ENCODE measurements around the gene ALK. TPM values are rescaled to one million over a fixed set of nuclear protein-coding genes. Genes with fewer than 3 reads are reported as not detected.

Gene ALK
- total and polyA plus RNA-seq, 10 of the 15 experiments (the other 5 are each of a cell fraction or from before 2014, with no cell fraction given): 0.11 TPM; not detected in 9

DNA sequence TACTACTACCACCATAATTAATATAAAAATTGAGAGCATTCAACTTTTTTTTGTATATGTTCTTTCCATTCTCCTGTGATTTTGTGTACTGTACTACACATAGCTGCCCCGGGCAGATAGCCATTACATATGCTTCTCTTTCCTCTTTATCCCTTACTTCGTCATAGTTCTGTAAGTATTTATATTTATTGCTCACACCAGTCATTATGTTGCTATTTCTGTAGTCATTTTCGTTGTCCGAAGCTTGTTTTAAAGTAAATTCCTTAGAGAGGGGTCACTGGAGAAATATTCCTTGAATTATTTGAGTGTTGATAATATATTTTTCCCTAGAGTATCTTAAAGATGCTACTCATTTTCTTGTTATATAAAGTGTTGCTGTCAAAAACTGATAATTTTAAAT is 662.2 kb downstream of the ALK start:
- no peak overlapping the region for H3K27ac ChIP-seq (ENCODE audit: control insufficient read depth, insufficient read depth)
- H2AFZ ChIP-seq (ENCODE audit: control insufficient read depth, low read depth, low read length): no peak overlapping the region
- BruUV-seq (replicated peaks): no TSS peak
- CTCF ChIA-PET: interaction anchor here (0.7 kb wide), 2 partner anchors 151 to 664 kb away, joined by 3 to 5 read pairs; no protein-coding TSS in a partner anchor
- no peaks in the 10 kb centered on the region for H3K79me2 ChIP-seq (ENCODE audit: control insufficient read depth, insufficient read depth, low read length)
- H3K9me3 ChIP-seq (replicated peaks; ENCODE audit: control insufficient read depth, insufficient read depth, low read length): no peaks in the 10 kb centered on the region; the same call in 2 of the 3 replicates
- H3K9ac ChIP-seq (ENCODE audit: control insufficient read depth, insufficient read depth, low read length): no peak overlapping the region
- peaks cover 0 to 1% of the 10 kb centered on the region in 2 experiments; a peak in 2 of 4 replicates for H3K27me3 ChIP-seq (replicated peaks in 1 of 2; ENCODE audit: control insufficient read depth in 2 of 2, insufficient read depth in 2 of 2, low read length in 1 of 2)
- intact Hi-C loops (cut with micrococcal nuclease; ENCODE audit: unreplicated experiment): no loop called here
- 54% methylated on average over 4 of the region's 4 CpGs for WGBS (ENCODE audit: insufficient coverage, insufficient replicate concordance, low lambda C conversion rate, missing lambda C conversion rate)
- RAD21 ChIA-PET (ENCODE audit: unreplicated experiment): no interaction called here
- ATAC-seq (no peak), FAIRE-seq (no peak), DNase-seq (ENCODE audit: low read depth, low spot score) (no peak)
- SMC1A ChIA-PET (ENCODE audit: uncharacterized antibody, unreplicated experiment): no interaction called here
- no peak overlapping the region for H3K4me2 ChIP-seq (ENCODE audit: control insufficient read depth, insufficient read depth)
- H4K20me1 ChIP-seq (ENCODE audit: control insufficient read depth, insufficient read depth): no peaks in the 10 kb centered on the region
- POLR2A ChIA-PET: no interaction called here
- H3K4me1 ChIP-seq (ENCODE audit: control insufficient read depth, insufficient read depth, low read length): peaks cover 8% of the 10 kb centered on the region; the same call in 1 of the 2 replicates
- no peak for TF ChIP-seq JUND (IDR thresholded peaks at IDR 0.05; ENCODE audit: low read depth, low read length)
- no peak for TF ChIP-seq BCL11A (IDR thresholded peaks at IDR 0.05; ENCODE audit: low read depth, low read length)
- TF ChIP-seq CHD4 (IDR thresholded peaks at IDR 0.05): no peak
- TF ChIP-seq RUNX3 (IDR thresholded peaks at IDR 0.05; ENCODE audit: low read length): no peak
- TF ChIP-seq BRCA1 (IDR thresholded peaks at IDR 0.05; ENCODE audit: low read depth, low read length): no peak
- no peak for TF ChIP-seq RAD21 (IDR thresholded peaks at IDR 0.05; ENCODE audit: insufficient read depth, low read depth, low read length)
- no peak for TF ChIP-seq SUPT20H (IDR thresholded peaks at IDR 0.05; ENCODE audit: borderline replicate concordance, control insufficient read depth, low read depth, low read length)
- no peak for TF ChIP-seq POLR2AphosphoS5 (IDR thresholded peaks at IDR 0.05; ENCODE audit: low read length)
- TF ChIP-seq, protein P1, sequence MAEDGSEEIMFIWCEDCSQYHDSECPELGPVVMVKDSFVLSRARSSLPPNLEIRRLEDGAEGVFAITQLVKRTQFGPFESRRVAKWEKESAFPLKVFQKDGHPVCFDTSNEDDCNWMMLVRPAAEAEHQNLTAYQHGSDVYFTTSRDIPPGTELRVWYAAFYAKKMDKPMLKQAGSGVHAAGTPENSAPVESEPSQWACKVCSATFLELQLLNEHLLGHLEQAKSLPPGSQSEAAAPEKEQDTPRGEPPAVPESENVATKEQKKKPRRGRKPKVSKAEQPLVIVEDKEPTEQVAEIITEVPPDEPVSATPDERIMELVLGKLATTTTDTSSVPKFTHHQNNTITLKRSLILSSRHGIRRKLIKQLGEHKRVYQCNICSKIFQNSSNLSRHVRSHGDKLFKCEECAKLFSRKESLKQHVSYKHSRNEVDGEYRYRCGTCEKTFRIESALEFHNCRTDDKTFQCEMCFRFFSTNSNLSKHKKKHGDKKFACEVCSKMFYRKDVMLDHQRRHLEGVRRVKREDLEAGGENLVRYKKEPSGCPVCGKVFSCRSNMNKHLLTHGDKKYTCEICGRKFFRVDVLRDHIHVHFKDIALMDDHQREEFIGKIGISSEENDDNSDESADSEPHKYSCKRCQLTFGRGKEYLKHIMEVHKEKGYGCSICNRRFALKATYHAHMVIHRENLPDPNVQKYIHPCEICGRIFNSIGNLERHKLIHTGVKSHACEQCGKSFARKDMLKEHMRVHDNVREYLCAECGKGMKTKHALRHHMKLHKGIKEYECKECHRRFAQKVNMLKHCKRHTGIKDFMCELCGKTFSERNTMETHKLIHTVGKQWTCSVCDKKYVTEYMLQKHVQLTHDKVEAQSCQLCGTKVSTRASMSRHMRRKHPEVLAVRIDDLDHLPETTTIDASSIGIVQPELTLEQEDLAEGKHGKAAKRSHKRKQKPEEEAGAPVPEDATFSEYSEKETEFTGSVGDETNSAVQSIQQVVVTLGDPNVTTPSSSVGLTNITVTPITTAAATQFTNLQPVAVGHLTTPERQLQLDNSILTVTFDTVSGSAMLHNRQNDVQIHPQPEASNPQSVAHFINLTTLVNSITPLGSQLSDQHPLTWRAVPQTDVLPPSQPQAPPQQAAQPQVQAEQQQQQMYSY (CRISPR knock-in tag; IDR thresholded peaks at IDR 0.05): no peak
- TF ChIP-seq MYB (IDR thresholded peaks at IDR 0.05; ENCODE audit: borderline replicate concordance, low read depth, low read length): no peak
- TF ChIP-seq IRF4 (IDR thresholded peaks at IDR 0.05; ENCODE audit: low read depth, low read length): no peak
- no peak for TF ChIP-seq SREBF1 (IDR thresholded peaks at IDR 0.05; ENCODE audit: low read length)
- no peak for TF ChIP-seq SIX5 (IDR thresholded peaks at IDR 0.05; ENCODE audit: low read depth, low read length, severe bottlenecking)
- TF ChIP-seq STAT1 (conservative IDR thresholded peaks at IDR 0.05): no peak
- TF ChIP-seq KAT2A (conservative IDR thresholded peaks at IDR 0.05; ENCODE audit: control insufficient read depth, low read depth, low read length): no peak
- in situ Hi-C loops (cut with MboI): no loop called here
- H3K36me3 ChIP-seq (ENCODE audit: control insufficient read depth in 2 of 2, insufficient read depth in 2 of 2, low read length in 1 of 2): no peaks in the 10 kb centered on the region
- H3K4me3 ChIP-seq: no peak overlapping the region

Data from GM12878 (cell line).